HG03196 (cell line): ENCODE results near the gene ALKBH5.

Experiments used
- ATAC-seq: cut with Tn5 transposase; IDR thresholded peaks from one replicate; pipeline ENCODE4 v1.9.1; 2021; ENCODE audit not compliant: unreplicated experiment

Gene ALKBH5

DNA sequence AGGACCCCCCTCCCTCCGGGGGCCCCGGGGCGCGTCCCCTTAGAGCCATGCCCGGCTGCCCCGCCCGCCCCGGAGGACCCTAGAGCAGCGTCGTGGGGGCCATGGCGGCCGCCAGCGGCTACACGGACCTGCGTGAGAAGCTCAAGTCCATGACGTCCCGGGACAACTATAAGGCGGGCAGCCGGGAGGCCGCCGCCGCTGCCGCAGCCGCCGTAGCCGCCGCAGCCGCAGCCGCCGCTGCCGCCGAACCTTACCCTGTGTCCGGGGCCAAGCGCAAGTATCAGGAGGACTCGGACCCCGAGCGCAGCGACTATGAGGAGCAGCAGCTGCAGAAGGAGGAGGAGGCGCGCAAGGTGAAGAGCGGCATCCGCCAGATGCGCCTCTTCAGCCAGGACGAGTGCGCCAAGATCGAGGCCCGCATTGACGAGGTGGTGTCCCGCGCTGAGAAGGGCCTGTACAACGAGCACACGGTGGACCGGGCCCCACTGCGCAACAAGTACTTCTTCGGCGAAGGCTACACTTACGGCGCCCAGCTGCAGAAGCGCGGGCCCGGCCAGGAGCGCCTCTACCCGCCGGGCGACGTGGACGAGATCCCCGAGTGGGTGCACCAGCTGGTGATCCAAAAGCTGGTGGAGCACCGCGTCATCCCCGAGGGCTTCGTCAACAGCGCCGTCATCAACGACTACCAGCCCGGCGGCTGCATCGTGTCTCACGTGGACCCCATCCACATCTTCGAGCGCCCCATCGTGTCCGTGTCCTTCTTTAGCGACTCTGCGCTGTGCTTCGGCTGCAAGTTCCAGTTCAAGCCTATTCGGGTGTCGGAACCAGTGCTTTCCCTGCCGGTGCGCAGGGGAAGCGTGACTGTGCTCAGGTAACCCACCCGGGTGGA lies 759 bp downstream of the ALKBH5 start:
- peak; percentile 2 for ATAC-seq

- ATAC-seq, result no peak
Measured at GRCh38 chr17:18185391-18185790, 1.8 kb downstream of the ALKBH5 start.

DNA sequence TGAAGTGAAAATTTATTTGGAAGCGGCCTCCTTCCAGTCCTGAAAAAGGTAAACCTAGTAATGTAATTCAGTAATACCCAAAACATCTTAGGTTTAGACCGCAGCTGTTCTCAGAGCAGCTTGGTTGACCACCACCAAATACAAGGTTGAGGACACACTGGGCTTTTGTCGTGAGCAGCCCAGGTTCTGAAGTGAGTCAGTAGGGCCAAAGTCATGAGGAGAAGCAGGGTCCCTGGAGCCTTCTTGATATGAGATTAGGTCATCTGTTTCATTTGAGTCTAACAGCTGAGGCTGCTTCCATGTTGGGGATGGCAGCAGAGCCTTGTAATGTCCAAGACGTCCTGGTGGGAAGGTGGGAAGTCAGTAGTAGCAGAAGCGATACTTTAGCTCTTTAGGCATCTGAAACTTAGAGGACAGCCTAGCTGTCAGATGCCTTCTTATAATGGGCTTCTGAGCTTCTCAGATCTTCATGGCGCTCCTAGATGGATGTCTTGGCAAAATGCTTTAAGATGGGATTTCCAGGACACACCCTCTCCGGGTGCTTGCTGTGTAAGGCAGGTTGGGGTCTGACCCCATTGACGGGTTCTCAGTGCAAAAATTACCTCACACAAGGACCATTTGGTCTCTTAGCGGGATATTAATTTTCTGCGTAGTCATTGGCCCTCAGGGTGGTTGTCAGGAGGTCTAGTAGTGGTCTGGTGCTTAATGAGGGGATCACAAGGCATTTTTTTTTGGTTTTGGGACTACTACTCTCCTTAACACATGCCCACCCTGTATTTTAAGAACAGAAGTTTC lies 2.4 kb downstream of the ALKBH5 start:
- no peak for ATAC-seq

DNA sequence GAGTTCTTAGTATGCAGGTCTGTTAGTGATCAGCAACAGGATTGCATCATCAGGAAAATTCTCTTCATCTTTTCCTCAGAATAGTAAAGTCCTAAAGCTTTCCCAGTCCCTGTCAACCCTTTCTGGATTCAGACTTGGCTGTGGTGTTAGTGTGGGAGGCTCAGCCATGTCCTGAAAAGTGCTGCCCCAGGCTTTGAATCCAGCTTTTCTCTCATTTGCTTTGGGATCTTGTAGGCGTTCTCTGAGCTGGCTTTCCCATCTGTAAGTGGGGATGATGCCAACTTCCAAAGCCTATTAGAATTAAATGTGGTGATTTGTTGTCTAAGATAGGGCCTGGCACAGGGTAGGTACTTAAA lies 3.0 kb downstream of the ALKBH5 start:
- no peak for ATAC-seq

GRCh38 chr17:18187226-18187625 lies 3.6 kb downstream of the ALKBH5 start:
- ATAC-seq, result no peak

DNA sequence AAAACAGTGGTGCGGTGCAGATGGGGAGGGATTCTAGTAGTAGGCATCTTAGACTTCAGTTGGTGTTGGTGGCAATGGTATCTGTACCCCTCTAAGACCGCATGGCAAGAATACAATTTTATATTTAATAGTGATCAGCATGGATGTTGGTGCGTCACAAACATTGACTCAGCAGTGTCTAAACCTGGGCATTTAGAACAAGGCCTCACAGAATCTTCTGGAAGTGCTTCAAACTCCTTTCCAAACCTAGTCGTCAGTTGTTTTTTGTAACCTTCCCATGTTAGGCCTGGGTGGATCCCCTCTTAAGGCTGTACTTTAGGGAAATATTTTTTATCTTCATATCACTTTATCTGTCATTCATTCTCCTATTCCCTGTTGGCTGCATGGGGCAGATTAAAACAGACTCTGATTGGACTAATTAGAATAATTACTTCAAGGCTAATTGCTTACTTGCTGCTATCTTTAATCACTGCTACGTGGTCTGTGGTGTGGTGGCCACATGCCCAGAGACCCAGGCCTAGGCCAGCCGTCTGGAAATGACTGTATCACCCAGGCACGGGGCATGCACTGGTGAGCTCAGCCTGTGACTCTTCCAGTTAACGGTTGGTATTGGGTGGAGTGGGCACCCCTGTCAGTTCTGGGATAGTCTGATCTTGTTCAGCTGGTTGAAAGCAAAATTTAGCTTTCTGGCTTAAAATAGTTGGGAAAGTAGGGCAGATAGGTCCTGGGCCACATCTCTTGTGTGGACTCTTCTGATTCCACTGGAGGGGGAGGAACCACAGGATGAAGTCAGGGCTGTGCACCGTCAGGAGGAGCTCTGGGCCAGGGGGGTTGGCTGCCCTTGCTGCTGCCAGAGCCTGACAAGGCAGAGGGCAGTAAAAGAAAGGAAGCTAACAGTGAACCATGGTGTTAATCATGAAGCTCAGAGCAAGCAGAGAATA lies 4.5 kb downstream of the ALKBH5 start:
- no peak for ATAC-seq

DNA sequence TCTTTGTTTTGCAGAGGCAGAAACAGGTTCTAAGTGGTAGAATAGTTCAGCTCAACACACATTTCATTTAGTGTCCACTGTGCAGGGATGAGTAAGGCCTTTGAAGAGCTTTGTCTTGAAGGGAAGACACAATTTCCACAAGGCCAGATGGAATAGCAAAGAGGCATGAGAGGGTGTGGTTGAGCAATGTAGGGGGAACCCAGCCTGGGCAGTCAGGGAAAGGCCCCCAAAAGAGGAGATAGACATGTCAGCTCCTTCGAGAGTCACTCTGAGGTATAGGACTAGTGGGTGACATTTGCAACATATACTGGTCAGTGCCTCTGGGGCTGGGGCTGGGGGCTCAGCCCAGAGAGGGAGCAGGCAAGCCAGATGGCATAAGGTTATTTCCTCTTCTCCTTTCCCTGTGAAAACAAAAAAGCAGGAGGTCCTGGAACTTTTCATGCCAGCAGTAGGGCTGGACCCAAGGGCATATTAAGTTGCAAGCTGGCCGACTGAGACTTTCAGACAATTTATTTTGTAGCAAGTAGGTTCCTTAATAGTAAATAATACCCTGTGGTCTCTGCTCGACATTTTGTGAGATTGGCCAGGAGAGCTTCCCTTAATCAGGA lies 7.1 kb downstream of the ALKBH5 start:
- no peak for ATAC-seq

- ATAC-seq, result no peak
Measured at GRCh38 chr17:18191236-18191667, 7.6 kb downstream of the ALKBH5 start.

GRCh38 chr17:18191967-18192366 lies 8.3 kb downstream of the ALKBH5 start:
- no peak for ATAC-seq

- no peak for ATAC-seq
Measured at GRCh38 chr17:18194394-18194793, 10.8 kb downstream of the ALKBH5 start.

- no peak for ATAC-seq
Measured at GRCh38 chr17:18194804-18195203, 11.2 kb downstream of the ALKBH5 start.

GRCh38 chr17:18195246-18195645 lies 11.6 kb downstream of the ALKBH5 start:
- ATAC-seq, result no peak

DNA sequence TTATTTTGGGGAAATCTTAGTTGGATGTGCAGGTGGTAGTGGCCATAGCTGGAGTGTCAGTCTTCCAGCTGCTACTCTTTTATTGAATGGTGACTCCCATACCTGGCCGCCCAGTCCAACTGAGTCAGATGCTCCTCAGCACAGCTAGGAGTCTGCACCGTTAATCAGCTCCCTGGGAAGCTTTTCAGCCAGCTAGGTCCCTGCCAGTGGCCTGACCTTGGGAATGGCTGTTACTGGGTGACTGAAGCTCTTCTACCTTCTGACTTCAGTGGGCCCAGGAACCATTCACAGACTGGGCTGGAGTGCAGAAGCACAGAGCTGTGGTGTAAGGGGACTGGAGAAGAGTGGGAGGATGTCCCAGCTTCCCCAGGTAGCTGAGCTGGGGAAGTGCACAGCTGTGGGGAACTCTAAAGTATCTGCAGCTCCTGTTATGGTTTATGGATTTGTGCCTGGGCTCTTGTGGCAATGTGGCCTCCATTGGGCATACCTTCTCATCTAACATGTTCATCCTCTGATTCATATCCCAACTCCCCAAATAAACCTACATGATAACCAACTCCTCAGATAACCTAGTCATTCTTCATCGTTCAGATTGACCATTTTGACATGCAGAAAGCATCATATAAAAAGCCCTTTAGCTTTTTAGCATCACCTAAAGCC lies 14.0 kb downstream of the ALKBH5 start:
- no peak for ATAC-seq

DNA sequence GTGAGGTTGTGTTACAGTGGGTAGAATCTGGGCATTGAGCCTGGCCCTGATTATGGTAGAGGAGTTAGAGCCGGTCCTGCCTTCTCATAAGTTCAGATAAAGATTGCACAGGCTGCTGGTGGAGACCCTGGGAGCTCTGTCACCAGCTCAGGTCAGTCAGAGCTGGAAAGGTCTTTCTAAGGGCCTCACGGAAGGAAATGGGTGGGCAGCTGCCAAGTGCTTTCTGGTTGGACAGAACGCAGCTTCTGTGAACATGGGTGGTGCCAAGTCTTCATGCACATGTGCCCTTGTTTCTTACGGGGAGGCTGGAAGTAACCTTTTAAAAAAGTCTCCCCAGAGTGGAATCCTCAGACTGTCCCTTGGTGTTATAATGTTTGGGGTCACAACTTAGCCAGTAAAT lies 14.9 kb downstream of the ALKBH5 start:
- ATAC-seq, result no peak

- no peak for ATAC-seq
Measured at GRCh38 chr17:18201108-18201507, 17.5 kb downstream of the ALKBH5 start.

DNA sequence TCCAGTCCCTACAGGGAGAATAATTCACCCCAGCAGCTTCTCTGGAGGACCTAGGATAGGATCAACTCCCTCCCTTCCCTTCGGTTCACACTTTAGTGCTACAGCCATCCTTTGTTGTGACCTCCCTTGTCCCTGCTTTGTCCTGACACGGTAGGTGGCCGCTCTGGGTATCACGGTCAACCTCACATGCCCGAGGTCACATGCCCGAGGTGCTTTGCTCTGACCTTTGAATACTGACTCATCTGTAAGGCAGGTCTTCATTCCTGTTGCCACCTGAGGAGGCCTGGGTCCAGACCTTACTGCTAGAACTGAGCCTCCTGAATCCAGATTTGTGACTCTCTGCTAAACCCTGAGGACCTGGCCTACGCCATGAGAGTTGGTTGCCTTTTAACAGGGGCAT lies 19.7 kb downstream of the ALKBH5 start:
- no peak for ATAC-seq

- no peak for ATAC-seq
Measured at GRCh38 chr17:18205861-18206260, 22.2 kb downstream of the ALKBH5 start.

DNA sequence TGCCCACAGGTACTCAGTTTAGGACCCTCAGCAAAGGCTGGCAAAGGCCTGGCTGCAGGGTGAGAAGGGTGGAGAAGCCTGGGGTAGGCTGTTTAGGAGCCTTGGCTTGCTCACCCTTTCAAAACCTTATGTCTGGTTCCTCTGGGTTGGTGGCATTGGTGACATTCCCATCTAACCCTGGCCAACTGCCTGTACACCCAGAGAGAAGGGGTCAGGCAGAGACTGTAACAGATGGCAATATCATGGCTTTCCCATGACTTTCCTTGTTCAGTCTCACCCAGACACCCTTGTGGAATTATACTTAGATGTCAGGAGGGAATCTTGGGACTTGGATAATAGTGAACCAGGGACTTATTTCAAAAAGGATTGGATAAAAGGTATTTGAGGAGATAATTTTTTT lies 23.3 kb downstream of the ALKBH5 start:
- no peak for ATAC-seq

GRCh38 chr17:18208092-18208491 lies 24.5 kb downstream of the ALKBH5 start:
- no peak for ATAC-seq

GRCh38 chr17:18213666-18214270 lies 30.1 kb downstream of the ALKBH5 start:
- ATAC-seq, result no peak
